H1 (cell line): ENCODE results near the gene ETS1. TPM values are rescaled to one million over a fixed set of nuclear protein-coding genes. Genes with fewer than 3 reads are reported as not detected.

Source experiments
- CTCF ChIA-PET: fragments of 300-600 bp; sonication (Branson Sonifier 250); formaldehyde crosslinking; loops from one replicate; lab custom pipeline; 2021; ENCODE audit not compliant: partially characterized antibody; lab: Charles Lee
- POLR2A ChIA-PET: fragments of 300-600 bp; sonication (Branson Sonifier 250); formaldehyde crosslinking; loops from one replicate; lab custom pipeline; 2021; ENCODE audit warnings: inconsistent platforms; ENCODE audit not compliant: partially characterized antibody; lab: Charles Lee
- DNase-seq, 2 experiments: peaks; one replicate each; pipeline versions ENCODE4 v3.0.0 to v3.0.0-alpha.2; 2010 to 2022; ENCODE audit warnings: low spot score in 2 of 2, low read depth in 1 of 2, mixed read lengths in 1 of 2
- FAIRE-seq: peaks from 2 replicates; lab custom pipeline; 2011; peaks lifted over from hg19 to GRCh38; lab: Jason Lieb, UNC
- H2AFZ ChIP-seq: 2 replicates; pipeline ENCODE4 v1.8.1; 2012; ENCODE audit warnings: low read length, inconsistent platforms
- H2AK5ac ChIP-seq: 2 replicates; pipeline ENCODE4 v1.6.1; 2013; ENCODE audit warnings: low read depth, low read length
- H2BK120ac ChIP-seq: replicated peaks from 2 replicates; pipeline ENCODE3; 2013; ENCODE audit warnings: low read depth, low read length, inconsistent platforms
- H2BK12ac ChIP-seq: 2 replicates; pipeline ENCODE4 v1.6.1; 2013; ENCODE audit warnings: low read depth, low read length
- H2BK15ac ChIP-seq: 2 replicates; pipeline ENCODE4 v1.6.1; 2013; ENCODE audit warnings: low read length
- H2BK20ac ChIP-seq: 2 replicates; pipeline ENCODE4 v1.6.1; 2013; ENCODE audit warnings: low read length
- H2BK5ac ChIP-seq: 2 replicates; pipeline ENCODE4 v1.6.1; 2013; ENCODE audit warnings: low read depth, low read length
- H3K14ac ChIP-seq: 2 replicates; pipeline ENCODE4 v1.6.1; 2013; ENCODE audit warnings: inconsistent platforms; ENCODE audit not compliant: insufficient read length
- H3K18ac ChIP-seq: 2 replicates; pipeline ENCODE4 v1.6.1; 2013; ENCODE audit warnings: low read length; ENCODE audit errors: extremely low read depth
- H3K23ac ChIP-seq: 2 replicates; pipeline ENCODE4 v1.6.1; 2013; ENCODE audit warnings: inconsistent platforms; ENCODE audit not compliant: insufficient read length
- H3K23me2 ChIP-seq: 2 replicates; pipeline ENCODE4 v1.6.1; 2013; ENCODE audit warnings: low read depth, low read length
- H3K27ac ChIP-seq: 2 replicates; pipeline ENCODE4 v1.6.1; 2011; ENCODE audit warnings: low read depth, low read length, inconsistent platforms
- H3K27me3 ChIP-seq, 4 experiments: replicated peaks in 1 of 4; 1 replicate in 1 of 4; 2 replicates in 3 of 4; pipeline versions ENCODE4 v1.6.1 to v1.8.1; 2011 to 2013; ENCODE audit warnings: low read length in 3 of 4, mild to moderate bottlenecking in 3 of 4, inconsistent platforms in 2 of 4, mixed read lengths in 2 of 4, moderate library complexity in 1 of 4; ENCODE audit not compliant: control insufficient read depth in 3 of 4, insufficient read depth in 3 of 4; ENCODE audit errors: extremely low read depth in 1 of 4
- H3K36me3 ChIP-seq, 4 experiments: 2 replicates each; pipeline versions ENCODE4 v1.6.1 to v1.8.1; 2011 to 2013; ENCODE audit warnings: mild to moderate bottlenecking in 4 of 4, low read length in 3 of 4, moderate library complexity in 2 of 4, control low read depth in 1 of 4, inconsistent platforms in 1 of 4; ENCODE audit not compliant: insufficient read depth in 4 of 4, control insufficient read depth in 2 of 4
- H3K4ac ChIP-seq: replicated peaks from 2 replicates; pipeline ENCODE3; 2013; ENCODE audit warnings: low read length, low read depth, mixed read lengths, inconsistent platforms; ENCODE audit not compliant: insufficient read length
- H3K4me1 ChIP-seq, 4 experiments: replicated peaks in 1 of 4; 1 replicate in 1 of 4; 2 replicates in 3 of 4; pipeline versions ENCODE4 v1.6.1 to v1.8.1; 2011 to 2013; ENCODE audit warnings: low read length in 3 of 4, inconsistent platforms in 2 of 4, mixed read lengths in 1 of 4; ENCODE audit not compliant: insufficient read depth in 4 of 4, control insufficient read depth in 3 of 4
- H3K4me2 ChIP-seq, 2 experiments: 2 replicates each; pipeline versions ENCODE4 v1.6.1 to v1.8.1; 2011 to 2013; ENCODE audit warnings: low read depth in 2 of 2, low read length in 2 of 2, control low read depth in 1 of 2, inconsistent platforms in 1 of 2, mild to moderate bottlenecking in 1 of 2; ENCODE audit not compliant: insufficient read depth in 1 of 2
- H3K4me3 ChIP-seq, 4 experiments: fragments of 200-600, 300-600 bp in 1 of 4; sonication (generic), shearing (Covaris generic), sonication (Bioruptor Twin) in 1 of 4; 2 replicates each; pipeline versions ENCODE4 v1.5.1 to v1.8.1; 2011 to 2016; ENCODE audit warnings: low read length in 4 of 4, low read depth in 3 of 4, control low read depth in 2 of 4, inconsistent platforms in 2 of 4, mild to moderate bottlenecking in 2 of 4, mixed read lengths in 1 of 4, moderate library complexity in 1 of 4; ENCODE audit not compliant: insufficient read depth in 2 of 4; ENCODE audit errors: extremely low read depth in 1 of 4
- H3K56ac ChIP-seq: replicated peaks from 2 replicates; pipeline ENCODE3; 2013; ENCODE audit warnings: low read depth, mild to moderate bottlenecking, mixed read lengths, low read length, inconsistent platforms; ENCODE audit not compliant: insufficient read length
- H3K79me1 ChIP-seq: 2 replicates; pipeline ENCODE4 v1.6.1; 2013; ENCODE audit warnings: low read depth, low read length, control low read depth
- H3K79me2 ChIP-seq, 2 experiments: 2 replicates each; pipeline versions ENCODE4 v1.6.1 to v1.8.1; 2012 to 2013; ENCODE audit warnings: low read length in 2 of 2, mild to moderate bottlenecking in 2 of 2, inconsistent platforms in 1 of 2; ENCODE audit not compliant: insufficient read depth in 2 of 2, control insufficient read depth in 1 of 2
- H3K9ac ChIP-seq, 4 experiments: replicated peaks in 1 of 4; 1 replicate in 1 of 4; 2 replicates in 3 of 4; pipeline versions ENCODE4 v1.6.1 to v1.8.1; 2011 to 2013; ENCODE audit warnings: low read depth in 3 of 4, low read length in 3 of 4, control low read depth in 2 of 4, mild to moderate bottlenecking in 2 of 4, moderate library complexity in 2 of 4, inconsistent platforms in 1 of 4; ENCODE audit errors: extremely low read depth in 1 of 4
- H3K9me3 ChIP-seq, 2 experiments: 2 replicates each; pipeline versions ENCODE4 v1.6.1 to v1.8.1; 2012 to 2013; ENCODE audit warnings: mild to moderate bottlenecking in 2 of 2, moderate library complexity in 2 of 2, control low read depth in 1 of 2, inconsistent platforms in 1 of 2, low read depth in 1 of 2, low read length in 1 of 2, mixed read lengths in 1 of 2; ENCODE audit not compliant: insufficient read depth in 2 of 2
- H4K20me1 ChIP-seq, 2 experiments: replicated peaks in 1 of 2; 2 replicates each; pipeline versions ENCODE3 to v1.8.1; 2011 to 2013; ENCODE audit warnings: inconsistent platforms in 2 of 2, low read length in 2 of 2, mild to moderate bottlenecking in 1 of 2; ENCODE audit not compliant: insufficient read depth in 2 of 2, control insufficient read depth in 1 of 2
- H4K5ac ChIP-seq: 2 replicates; pipeline ENCODE4 v1.6.1; 2013; ENCODE audit warnings: low read length, low read depth, mixed read lengths, inconsistent platforms; ENCODE audit not compliant: insufficient read length
- H4K8ac ChIP-seq: 2 replicates; pipeline ENCODE4 v1.8.0; 2013; ENCODE audit warnings: mild to moderate bottlenecking, moderate library complexity, low read length, inconsistent platforms; ENCODE audit not compliant: insufficient read depth; ENCODE audit errors: extremely low read depth
- H4K91ac ChIP-seq: replicated peaks from 2 replicates; pipeline ENCODE3; 2013; ENCODE audit warnings: low read length, mixed read lengths, inconsistent platforms; ENCODE audit not compliant: insufficient read length
- ASH2L ChIP-seq: fragments of 200-600, 300-600 bp; sonication (generic); IDR thresholded peaks from one replicate; pipeline ENCODE4 v1.7.1; 2017; ENCODE audit warnings: low read length
- BACH1 ChIP-seq: IDR thresholded peaks from 2 replicates; pipeline ENCODE4 v1.6.1; 2012; ENCODE audit warnings: low read length, improper control_type of control experiment
- CHD1 ChIP-seq: IDR thresholded peaks from 2 replicates; pipeline ENCODE4 v1.6.1; 2012; ENCODE audit warnings: low read depth, low read length, improper control_type of control experiment
- CREB1 ChIP-seq: IDR thresholded peaks from 2 replicates; pipeline ENCODE4 v1.6.1; 2012; ENCODE audit warnings: inconsistent platforms
- CTBP2 ChIP-seq: IDR thresholded peaks from 2 replicates; pipeline ENCODE4 v1.7.0; 2011; ENCODE audit warnings: borderline replicate concordance, mild to moderate bottlenecking, moderate library complexity, mixed read lengths, low read length; ENCODE audit not compliant: insufficient read depth, insufficient read length
- EZH2 ChIP-seq: fragments of 200-600 bp; sonication (generic); IDR thresholded peaks from 2 replicates; pipeline ENCODE4 v1.7.1; 2012; ENCODE audit warnings: low read depth, mild to moderate bottlenecking, moderate library complexity, low read length, inconsistent platforms; ENCODE audit not compliant: severe bottlenecking
- KDM4A ChIP-seq: IDR thresholded peaks from one replicate; pipeline ENCODE4 v1.7.1; 2012; ENCODE audit warnings: low read depth, mild to moderate bottlenecking, moderate library complexity, low read length, inconsistent platforms; ENCODE audit not compliant: severe bottlenecking
- SIRT6 ChIP-seq: IDR thresholded peaks from one replicate; pipeline ENCODE4 v1.7.1; 2012; ENCODE audit warnings: low read length, inconsistent platforms
- SUZ12 ChIP-seq: fragments of 200-600 bp; sonication (generic); IDR thresholded peaks from 2 replicates; pipeline ENCODE4 v1.6.1; 2012; ENCODE audit warnings: mild to moderate bottlenecking, inconsistent platforms, low read length, moderate library complexity, mixed read lengths
- TAF1 ChIP-seq: IDR thresholded peaks from 2 replicates; pipeline ENCODE4 v1.6.1; 2011; ENCODE audit warnings: mild to moderate bottlenecking, low read depth, low read length
- TCF12 ChIP-seq: IDR thresholded peaks from 2 replicates; pipeline ENCODE4 v1.6.1; 2011; ENCODE audit warnings: low read depth, mild to moderate bottlenecking, low read length
- YY1 ChIP-seq: IDR thresholded peaks from 2 replicates; pipeline ENCODE4 v1.6.1; 2011; ENCODE audit warnings: low read depth, mild to moderate bottlenecking, low read length
- WGBS, 2 experiments: shearing (Covaris generic) in 1 of 2; methylation state at CpG; one replicate each; pipeline versions ENCODE4 v1.1.6 to v1.1.7; 2013 to 2015; ENCODE audit warnings: low lambda C conversion rate in 2 of 2, mixed read lengths in 2 of 2, inconsistent platforms in 1 of 2, low coverage in 1 of 2, missing lambda C conversion rate in 1 of 2; ENCODE audit not compliant: insufficient replicate concordance in 2 of 2, insufficient coverage in 1 of 2, insufficient read length in 1 of 2; ENCODE audit errors: extremely low coverage in 1 of 2, missing lambda C conversion rate in 1 of 2; 5-methylcytosine and 5-hydroxymethylcytosine counted together
- polyA plus RNA-seq, 7 experiments: library from polyadenylated mRNA; depleted of rRNA in 3 of 7; stranded (reverse) in 5 of 7; unstranded in 2 of 7; fragments of >200 nt in 5 of 7; fragments of 200-250 nt in 2 of 7; gene quantifications; 1 replicate in 5 of 7; 2 replicates in 1 of 7; 4 replicates in 1 of 7; pipeline versions ENCODE4 v1.2.1 to v1.2.3, GENCODE V29; 2011 to 2013; ENCODE audit warnings: missing spikeins in 2 of 7, mixed read lengths in 2 of 7
- total RNA-seq: library from RNA; stranded (reverse); fragmentation: NEBNext Ultra II Directional; extraction: Animal tissue kit (Norgen Biotek cat#: 25700); gene quantifications from 2 replicates; pipeline ENCODE4 v1.2.1, GENCODE V29; 2021
- TF ChIP-seq, protein P1 (sequence below): IDR thresholded peaks from 2 replicates; pipeline ENCODE4 v1.6.1; 2012; ENCODE audit warnings: inconsistent platforms

Gene ETS1
- total and polyA plus RNA-seq, 2 of the 8 experiments (the other 6 are each of a cell fraction or from before 2014, with no cell fraction given), result 10.0 to 35.3 TPM

DNA sequence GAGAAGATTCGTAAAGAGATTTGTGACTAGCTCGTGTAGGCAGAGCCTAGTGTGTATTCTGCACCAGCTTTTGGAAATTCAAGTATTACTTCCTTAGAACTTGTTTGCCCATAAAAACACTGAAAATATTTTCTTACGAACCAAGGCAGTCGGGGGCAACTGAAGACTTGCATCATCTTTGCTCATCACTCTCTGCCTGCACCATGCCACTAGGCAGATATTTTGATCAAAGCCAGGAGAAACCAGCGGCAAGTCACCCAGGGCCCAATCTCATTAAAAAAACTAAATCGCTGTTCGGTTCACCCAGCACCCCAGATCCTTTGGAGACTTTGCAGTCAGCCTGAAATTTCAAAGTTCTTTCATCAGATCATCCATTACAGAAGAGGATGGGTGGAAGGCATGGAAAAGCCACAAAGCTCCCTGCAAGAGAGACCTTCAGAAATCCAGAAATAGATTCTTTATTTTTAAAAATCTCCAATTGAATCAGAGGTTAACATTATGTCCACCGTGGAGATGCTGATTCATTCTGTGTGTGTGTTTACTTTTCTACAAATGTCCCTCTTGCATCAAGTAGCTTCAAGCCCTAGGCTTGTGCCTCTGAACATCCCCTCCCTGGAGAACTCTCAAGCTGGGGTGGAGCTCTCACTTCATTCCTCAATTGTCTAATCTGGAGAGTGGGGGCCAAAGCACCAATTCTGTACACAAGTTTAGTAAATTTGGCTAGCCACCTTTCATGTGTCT lies 78.4 kb downstream of the ETS1 start:
- H2BK120ac ChIP-seq, result no peak overlapping the region
- no peak overlapping the region for H2BK12ac ChIP-seq
- H4K8ac ChIP-seq, result no peak overlapping the region
- H3K4me2 ChIP-seq, result no peak overlapping the region
- no peak overlapping the region for H2BK15ac ChIP-seq
- no peaks in the 10 kb centered on the region for H3K27me3 ChIP-seq
- peaks cover 0 to 4% (median 2%) of the 10 kb centered on the region in 4 experiments; a peak in 3 of 7 replicates for H3K4me1 ChIP-seq
- H3K79me1 ChIP-seq, result no peaks in the 10 kb centered on the region
- no peak overlapping the region for H2BK5ac ChIP-seq
- no peak overlapping the region for H2AK5ac ChIP-seq
- no peak overlapping the region for H3K18ac ChIP-seq
- no peaks in the 10 kb centered on the region for H3K23me2 ChIP-seq
- no peak overlapping the region for H2AFZ ChIP-seq
- ChIA-PET CTCF (interaction anchor here (1.2 to 1.7 kb wide), 2 partner anchors 10 to 122 kb away, joined by 3 to 5 read pairs; no protein-coding TSS in a partner anchor), POLR2A (interaction anchor here (1.0 kb wide), 1 partner anchor 10 kb away, joined by 3 read pairs; no protein-coding TSS in a partner anchor)
- H3K9ac ChIP-seq, result no peak overlapping the region
- DNase-seq (no peak), FAIRE-seq (no peak)
- H3K27ac ChIP-seq, result no peak overlapping the region
- H4K20me1 ChIP-seq, result peaks cover 0 to 2% of the 10 kb centered on the region in 2 experiments
- H3K14ac ChIP-seq, result no peak overlapping the region
- H3K36me3 ChIP-seq, result no peaks in the 10 kb centered on the region
- no peak overlapping the region for H3K56ac ChIP-seq
- no peak overlapping the region for H4K91ac ChIP-seq
- H3K4ac ChIP-seq, result no peak overlapping the region
- H3K79me2 ChIP-seq, result no peaks in the 10 kb centered on the region
- no peak overlapping the region for H4K5ac ChIP-seq
- no peak overlapping the region for H2BK20ac ChIP-seq
- H3K23ac ChIP-seq, result no peak overlapping the region
- no peaks in the 10 kb centered on the region for H3K9me3 ChIP-seq
- 91% methylated on average over 8 of the region's 8 CpGs; no CpG with 5 or more reads in 1 of the 2 experiments for WGBS, 2 experiments
- H3K4me3 ChIP-seq, result no peak overlapping the region
- TF ChIP-seq, protein P1, sequence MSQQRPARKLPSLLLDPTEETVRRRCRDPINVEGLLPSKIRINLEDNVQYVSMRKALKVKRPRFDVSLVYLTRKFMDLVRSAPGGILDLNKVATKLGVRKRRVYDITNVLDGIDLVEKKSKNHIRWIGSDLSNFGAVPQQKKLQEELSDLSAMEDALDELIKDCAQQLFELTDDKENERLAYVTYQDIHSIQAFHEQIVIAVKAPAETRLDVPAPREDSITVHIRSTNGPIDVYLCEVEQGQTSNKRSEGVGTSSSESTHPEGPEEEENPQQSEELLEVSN, result no peak
- TF ChIP-seq KDM4A (no peak), CREB1 (no peak), SIRT6 (no peak), CHD1 (no peak), CTBP2 (no peak), EZH2 (no peak), TCF12 (no peak), SUZ12 (no peak), YY1 (no peak), ASH2L (no peak), BACH1 (no peak), TAF1 (no peak)
